Panc1 (cell line): ENCODE measurements around the gene UNC13C. TPM values are rescaled to one million over a fixed set of nuclear protein-coding genes. Genes with fewer than 3 reads are reported as not detected.

ENCODE experiments used
- ATAC-seq: fragments of 200-7000 bp; cut with Tn5 transposase; 2 replicates; pipeline ENCODE4 v1.9.1; 2020; ENCODE audit warnings: mild to moderate bottlenecking, moderate library complexity
- BruUV-seq: library from RNA; stranded (reverse); fragments of 400-500 nt; replicated peaks from 2 replicates; lab custom pipeline; 2021; lab: Mats Ljungman, UMichigan
- CTCF ChIA-PET: fragments of 300-600 bp; sonication (Branson Sonifier 250); formaldehyde crosslinking; loops from one replicate; lab custom pipeline; 2022; ENCODE audit warnings: antibody characterized with exemption; lab: Charles Lee
- POLR2A ChIA-PET: fragments of 300-600 bp; sonication (Branson Sonifier 250); formaldehyde crosslinking; loops from one replicate; lab custom pipeline; 2022; ENCODE audit warnings: antibody characterized with exemption; lab: Charles Lee
- DNase-seq: peaks from one replicate; pipeline ENCODE4 v3.0.0-alpha.2; 2010; ENCODE audit warnings: low read depth, low spot score
- H3K27ac ChIP-seq: 2 replicates; pipeline ENCODE4 v1.5.1; 2011; ENCODE audit warnings: mild to moderate bottlenecking, low read length, inconsistent platforms
- H3K27me3 ChIP-seq: fragments of 200-500 bp; sonication (Bioruptor generic); 2 replicates; pipeline ENCODE4 v1.6.0; 2014; ENCODE audit warnings: low read length, inconsistent platforms; ENCODE audit not compliant: control insufficient read depth, insufficient read depth
- H3K36me3 ChIP-seq: fragments of 200-500 bp; sonication (Bioruptor generic); 2 replicates; pipeline ENCODE4 v1.5.1; 2014; ENCODE audit warnings: inconsistent platforms, mild to moderate bottlenecking, low read length, moderate library complexity; ENCODE audit not compliant: control insufficient read depth, insufficient read depth
- H3K4me1 ChIP-seq: 2 replicates; pipeline ENCODE4 v1.5.1; 2011; ENCODE audit warnings: inconsistent platforms, mild to moderate bottlenecking, low read length, moderate library complexity; ENCODE audit not compliant: control insufficient read depth, insufficient read depth
- H3K4me3 ChIP-seq, 2 experiments: 2 replicates each; pipeline ENCODE4 v1.5.1; 2011 to 2012; ENCODE audit warnings: low read depth in 2 of 2, low read length in 2 of 2, mild to moderate bottlenecking in 2 of 2, inconsistent platforms in 1 of 2, moderate library complexity in 1 of 2
- H3K9me3 ChIP-seq: fragments of 200-500 bp; sonication (Bioruptor generic); 2 replicates; pipeline ENCODE4 v1.5.1; 2014; ENCODE audit warnings: low read depth, mild to moderate bottlenecking, inconsistent platforms, low read length, moderate library complexity; ENCODE audit not compliant: control insufficient read depth, insufficient read depth
- CTCF ChIP-seq: fragments of 450-650 bp; IDR thresholded peaks from 2 replicates; pipeline ENCODE4 v1.5.1; 2017; ENCODE audit warnings: mild to moderate bottlenecking
- POLR2AphosphoS5 ChIP-seq: IDR thresholded peaks from 2 replicates; pipeline ENCODE4 v1.6.1; 2012; ENCODE audit warnings: mild to moderate bottlenecking, low read depth, low read length, moderate library complexity
- SIN3A ChIP-seq: IDR thresholded peaks from 2 replicates; pipeline ENCODE4 v1.6.1; 2012; ENCODE audit warnings: low read depth, mild to moderate bottlenecking, low read length, moderate library complexity, borderline replicate concordance; ENCODE audit not compliant: insufficient read depth
- TCF7L2 ChIP-seq: IDR thresholded peaks from 2 replicates; pipeline ENCODE4 v1.6.1; 2011; ENCODE audit warnings: mild to moderate bottlenecking, low read depth, low read length, inconsistent platforms
- in situ Hi-C: cut with HindIII; loops from 2 replicates; pipeline ENCODE4 v1.10.0; 2016; ENCODE audit warnings: low sequenced_read_pairs, low pct_unique_long_range_greater_than_20kb
- intact Hi-C: fragments of 100-400 bp; cut with micrococcal nuclease; formaldehyde crosslinking; loops from one replicate; pipeline ENCODE4 v1.10.0; 2022; ENCODE audit not compliant: unreplicated experiment
- total RNA-seq: library from RNA; stranded (reverse); gene quantifications from one replicate; pipeline ENCODE4 v1.2.1, GENCODE V29; 2021; ENCODE audit not compliant: unreplicated experiment
- TF ChIP-seq, protein P1 (sequence below), 2 experiments: IDR thresholded peaks; 2 replicates each; pipeline ENCODE4 v1.6.1; 2011 to 2012; ENCODE audit warnings: low read depth in 2 of 2, control low read depth in 1 of 2, low read length in 1 of 2, mild to moderate bottlenecking in 1 of 2, moderate library complexity in 1 of 2; ENCODE audit not compliant: insufficient read depth in 1 of 2

Gene UNC13C
- total RNA-seq, 1 experiment from 2014 or later, result not detected

DNA sequence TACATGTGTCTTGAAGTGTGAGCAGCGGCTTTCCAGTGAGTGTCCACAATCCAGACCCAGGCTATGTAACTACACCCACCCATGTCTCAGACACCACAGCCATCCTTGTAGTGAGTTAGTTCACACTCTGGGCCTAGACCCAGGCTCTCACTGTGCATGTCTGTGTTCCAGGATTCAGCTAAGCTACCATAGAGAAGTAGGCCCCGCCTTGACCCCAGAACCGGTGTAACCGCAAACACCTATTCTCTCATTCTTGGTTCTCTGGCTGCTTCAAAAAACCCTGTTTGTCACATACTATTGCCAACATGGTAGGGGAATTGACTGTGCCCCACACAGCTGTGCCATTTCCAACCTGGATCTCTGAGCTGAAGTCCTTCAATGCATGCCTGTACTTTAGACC, 657.9 kb downstream of the UNC13C start:
- in situ Hi-C loops, result no loop called here
- no TSS peak for BruUV-seq

GRCh38 chr15:54638666-54639065, 660.4 kb downstream of the UNC13C start:
- in situ Hi-C loops (no loop called here), intact Hi-C loops (no loop called here)
- TF ChIP-seq CTCF, result no peak
- TF ChIP-seq TCF7L2, result no peak
- no peaks in the 10 kb centered on the region for H3K9me3 ChIP-seq
- CTCF ChIA-PET, result no interaction called here
- POLR2A ChIA-PET, result no interaction called here
- no peaks in the 10 kb centered on the region for H3K36me3 ChIP-seq
- ATAC-seq, result no peak
- no peak overlapping the region for H3K27ac ChIP-seq
- no peak for DNase-seq
- no peaks in the 10 kb centered on the region for H3K4me1 ChIP-seq
- H3K27me3 ChIP-seq, result no peaks in the 10 kb centered on the region
- BruUV-seq, result no TSS peak
- no peak overlapping the region for H3K4me3 ChIP-seq

More for the DNA sequence above, 657.9 kb downstream of the UNC13C start:
- H3K36me3 ChIP-seq, result no peaks in the 10 kb centered on the region
- intact Hi-C loops, result no loop called here
- ATAC-seq (no peak), DNase-seq (no peak)
- no peak overlapping the region for H3K27ac ChIP-seq
- no peak overlapping the region for H3K4me3 ChIP-seq
- TF ChIP-seq TCF7L2 (no peak), CTCF (no peak), SIN3A (no peak), POLR2AphosphoS5 (no peak)
- TF ChIP-seq, protein P1, sequence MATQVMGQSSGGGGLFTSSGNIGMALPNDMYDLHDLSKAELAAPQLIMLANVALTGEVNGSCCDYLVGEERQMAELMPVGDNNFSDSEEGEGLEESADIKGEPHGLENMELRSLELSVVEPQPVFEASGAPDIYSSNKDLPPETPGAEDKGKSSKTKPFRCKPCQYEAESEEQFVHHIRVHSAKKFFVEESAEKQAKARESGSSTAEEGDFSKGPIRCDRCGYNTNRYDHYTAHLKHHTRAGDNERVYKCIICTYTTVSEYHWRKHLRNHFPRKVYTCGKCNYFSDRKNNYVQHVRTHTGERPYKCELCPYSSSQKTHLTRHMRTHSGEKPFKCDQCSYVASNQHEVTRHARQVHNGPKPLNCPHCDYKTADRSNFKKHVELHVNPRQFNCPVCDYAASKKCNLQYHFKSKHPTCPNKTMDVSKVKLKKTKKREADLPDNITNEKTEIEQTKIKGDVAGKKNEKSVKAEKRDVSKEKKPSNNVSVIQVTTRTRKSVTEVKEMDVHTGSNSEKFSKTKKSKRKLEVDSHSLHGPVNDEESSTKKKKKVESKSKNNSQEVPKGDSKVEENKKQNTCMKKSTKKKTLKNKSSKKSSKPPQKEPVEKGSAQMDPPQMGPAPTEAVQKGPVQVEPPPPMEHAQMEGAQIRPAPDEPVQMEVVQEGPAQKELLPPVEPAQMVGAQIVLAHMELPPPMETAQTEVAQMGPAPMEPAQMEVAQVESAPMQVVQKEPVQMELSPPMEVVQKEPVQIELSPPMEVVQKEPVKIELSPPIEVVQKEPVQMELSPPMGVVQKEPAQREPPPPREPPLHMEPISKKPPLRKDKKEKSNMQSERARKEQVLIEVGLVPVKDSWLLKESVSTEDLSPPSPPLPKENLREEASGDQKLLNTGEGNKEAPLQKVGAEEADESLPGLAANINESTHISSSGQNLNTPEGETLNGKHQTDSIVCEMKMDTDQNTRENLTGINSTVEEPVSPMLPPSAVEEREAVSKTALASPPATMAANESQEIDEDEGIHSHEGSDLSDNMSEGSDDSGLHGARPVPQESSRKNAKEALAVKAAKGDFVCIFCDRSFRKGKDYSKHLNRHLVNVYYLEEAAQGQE (IDR thresholded peaks at IDR 0.05; ENCODE audit: insufficient read depth in 1 of 2, low read depth in 2 of 2, low read length in 1 of 2), result no peak
- no peaks in the 10 kb centered on the region for H3K4me1 ChIP-seq
- ChIA-PET POLR2A (no interaction called here), CTCF (no interaction called here)
- H3K27me3 ChIP-seq, result no peaks in the 10 kb centered on the region
- H3K9me3 ChIP-seq, result no peaks in the 10 kb centered on the region
